Heart left ventricle (tissue), 13 donors: ENCODE data around the gene MAPK8IP3.

ENCODE experiments used
- POLR2A ChIP-seq, 2 donors: fragments of 450-650 bp; IDR thresholded peaks; one replicate each; pipeline ENCODE4 v1.6.1; 2017; ENCODE audit warnings: antibody characterized with exemption in 2 of 2, mild to moderate bottlenecking in 2 of 2, moderate library complexity in 2 of 2
- TF ChIP-seq, protein P1 (sequence below), 12 donors: fragments of 200-600 bp; sonication (generic) in 4 of 12; IDR thresholded peaks; one replicate each; pipeline versions ENCODE4 v1.5.0 to v1.8.0; 2018 to 2022; ENCODE audit warnings: antibody characterized with exemption in 12 of 12, mild to moderate bottlenecking in 5 of 12
- donor health status: ischemic (EF 13 %, LVEDD 7.1; RV severe dilation, severe dysfunction).
- donor health status: DM: no; HTN: yes; CAD: no.
- donor health status: DM: no; HTN: no; CAD: no.
- donor health status: ischemic (EF 25% LVEDD 6.9; RV normal size, moderate dysfunction).
- donor health status: ischemic (EF 25% LVEDD 5.7; RV mildly dilated, moderate dysfunction).
- donor health status: ischemic (EF 35%, LVEDD 5.7; RV mildly dilated, moderate dysfunction).
- donor health status: nonischemic (EF 11% LVEDD 7.7; RV severe dilation, severe dysfunction).
- donor health status: DM: yes; HTN: yes; CAD: no.
- donor health status: PGD.
- donor health status: ischemic (EF 29% LVEDD 5.4; RV normal size, mild dysfunction).
- donor health status: nonischemic (EF 23%, LVEDD 6.1; RV moderate dilation, normal function).

- no peak for TF ChIP-seq POLR2A (IDR thresholded peaks at IDR 0.05)
- TF ChIP-seq, protein P1, sequence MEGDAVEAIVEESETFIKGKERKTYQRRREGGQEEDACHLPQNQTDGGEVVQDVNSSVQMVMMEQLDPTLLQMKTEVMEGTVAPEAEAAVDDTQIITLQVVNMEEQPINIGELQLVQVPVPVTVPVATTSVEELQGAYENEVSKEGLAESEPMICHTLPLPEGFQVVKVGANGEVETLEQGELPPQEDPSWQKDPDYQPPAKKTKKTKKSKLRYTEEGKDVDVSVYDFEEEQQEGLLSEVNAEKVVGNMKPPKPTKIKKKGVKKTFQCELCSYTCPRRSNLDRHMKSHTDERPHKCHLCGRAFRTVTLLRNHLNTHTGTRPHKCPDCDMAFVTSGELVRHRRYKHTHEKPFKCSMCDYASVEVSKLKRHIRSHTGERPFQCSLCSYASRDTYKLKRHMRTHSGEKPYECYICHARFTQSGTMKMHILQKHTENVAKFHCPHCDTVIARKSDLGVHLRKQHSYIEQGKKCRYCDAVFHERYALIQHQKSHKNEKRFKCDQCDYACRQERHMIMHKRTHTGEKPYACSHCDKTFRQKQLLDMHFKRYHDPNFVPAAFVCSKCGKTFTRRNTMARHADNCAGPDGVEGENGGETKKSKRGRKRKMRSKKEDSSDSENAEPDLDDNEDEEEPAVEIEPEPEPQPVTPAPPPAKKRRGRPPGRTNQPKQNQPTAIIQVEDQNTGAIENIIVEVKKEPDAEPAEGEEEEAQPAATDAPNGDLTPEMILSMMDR (IDR thresholded peaks at IDR 0.05), result no peak
Observed at GRCh38 chr16:1779741-1780676, 74.0 kb downstream of the MAPK8IP3 start.
